ENCODE results near the gene NIM1K. TPM values are rescaled to one million over a fixed set of nuclear protein-coding genes. Genes with fewer than 3 reads are reported as not detected.
"Not testable (repeated sequence)": the region's sequence is repeated elsewhere in the genome, so short reads cannot be mapped to it uniquely, and the experiment has no call there.

NIM1K gene
- total and polyA plus RNA-seq, 5 experiments from 2014 or later, result 0.26 to 0.74 TPM; not detected in 3

GRCh38 chr5:43313035-43313853 lies 121.2 kb downstream of the NIM1K start, which contains the start of gene HMGCS1:
Gene HMGCS1 (minus strand): TSS chr5:43313412. CDS start chr5:43298965, 14,447 bp downstream.
- peaks cover 22 to 40% (median 34%) of the 10 kb centered on the region in 4 donors for H3K4me1 Mint-ChIP-seq
- POLR2A ChIA-PET, result interaction anchor here (0.6 to 3.4 kb wide), 21 partner anchors 83 to 1443 kb away, joined by 3 to 85 read pairs (median 6); partner anchors contain the start of genes C5orf34, NNT, OXCT1 and RIMOC1
- peak within 1 kb of the TSS; percentile 90 to 99 (median 97) for H3K4me3 Mint-ChIP-seq
- H3K36me3 Mint-ChIP-seq, result no peaks in the 10 kb centered on the region
- DNase-seq (peak; percentile 94 to 100 (median 99)), ATAC-seq (peak; percentile 90 to 92)
- peak within 1 kb of the TSS; percentile 90 to 99 (median 96) for H3K27ac Mint-ChIP-seq
- H3K27me3 Mint-ChIP-seq, result peaks cover 0 to 2% (median 0%) of the 10 kb centered on the region in 5 donors
- peaks cover 0 to 3% (median 0%) of the 10 kb centered on the region in 9 donors for H3K9me3 Mint-ChIP-seq

GRCh38 chr5:43313854-43314457 lies 121.9 kb downstream of the NIM1K start:
- Mint-ChIP-seq H3K27me3 (peaks cover 0 to 2% (median 0%) of the 10 kb centered on the region in 5 donors), H3K4me3 (peak overlapping the region; percentile 90 to 99 (median 97)), H3K9me3 (peaks cover 0 to 3% (median 0%) of the 10 kb centered on the region in 9 donors), H3K36me3 (no peaks in the 10 kb centered on the region), H3K27ac (peak overlapping the region; percentile 90 to 99 (median 96)), H3K4me1 (peaks cover 22 to 40% (median 33%) of the 10 kb centered on the region in 4 donors)
- ATAC-seq, result no peak
- peak in 1 of 10 donors; percentile 1 for DNase-seq
- POLR2A ChIA-PET, result interaction anchor here (0.6 to 3.4 kb wide), 16 partner anchors 83 to 1443 kb away, joined by 3 to 85 read pairs (median 7); partner anchors contain the start of genes C5orf34, NNT, OXCT1 and RIMOC1

- Mint-ChIP-seq H3K27ac (peak overlapping the region in 5 of 10 donors; percentile 7 to 98 (median 96)), H3K9me3 (peaks cover 0 to 3% (median 0%) of the 10 kb centered on the region in 9 donors), H3K4me1 (peaks cover 20 to 35% (median 28%) of the 10 kb centered on the region in 4 donors), H3K27me3 (peaks cover 0 to 2% (median 0%) of the 10 kb centered on the region in 5 donors), H3K36me3 (no peaks in the 10 kb centered on the region), H3K4me3 (no peak overlapping the region)
- POLR2A ChIA-PET, result interaction anchor here (1.3 to 3.4 kb wide), 6 partner anchors 193 to 1411 kb away, joined by 4 to 38 read pairs (median 18); partner anchors contain the start of genes RIMOC1 and ZNF131
- no peak for DNase-seq
- ATAC-seq, result no peak
Measured at GRCh38 chr5:43314724-43315123, 122.7 kb downstream of the NIM1K start.

GRCh38 chr5:43315263-43315662 lies 123.2 kb downstream of the NIM1K start:
- Mint-ChIP-seq H3K27ac (peak overlapping the region in 2 of 10 donors; percentile 63 to 97), H3K27me3 (peaks cover 0 to 2% (median 0%) of the 10 kb centered on the region in 5 donors), H3K4me3 (no peak overlapping the region), H3K36me3 (no peaks in the 10 kb centered on the region), H3K4me1 (peaks cover 19 to 30% (median 28%) of the 10 kb centered on the region in 4 donors), H3K9me3 (peaks cover 0 to 3% (median 0%) of the 10 kb centered on the region in 9 donors)
- ATAC-seq (no peak), DNase-seq (no peak)
- POLR2A ChIA-PET, result interaction anchor here (0.7 kb wide), 1 partner anchor 169 kb away, joined by 3 read pairs; the partner anchor contains the start of gene TMEM267

GRCh38 chr5:43315682-43316081 lies 123.7 kb downstream of the NIM1K start:
- POLR2A ChIA-PET, result interaction anchor here (0.7 kb wide), 1 partner anchor 168 kb away, joined by 3 read pairs; the partner anchor contains the start of gene TMEM267
- Mint-ChIP-seq H3K9me3 (peaks cover 0 to 3% (median 0%) of the 10 kb centered on the region in 9 donors), H3K27me3 (peaks cover 0 to 2% (median 0%) of the 10 kb centered on the region in 5 donors), H3K36me3 (no peaks in the 10 kb centered on the region), H3K27ac (peak overlapping the region in 2 of 10 donors; percentile 31 to 63), H3K4me3 (no peak overlapping the region), H3K4me1 (peaks cover 19 to 29% (median 27%) of the 10 kb centered on the region in 4 donors)
- no peak for ATAC-seq
- DNase-seq, result no peak

- Mint-ChIP-seq H3K4me3 (no peak overlapping the region), H3K4me1 (peaks cover 19 to 26% (median 23%) of the 10 kb centered on the region in 4 donors), H3K36me3 (no peaks in the 10 kb centered on the region), H3K9me3 (peaks cover 0 to 3% (median 0%) of the 10 kb centered on the region in 9 donors), H3K27ac (peak overlapping the region in 2 of 10 donors; percentile 50 to 55), H3K27me3 (peaks cover 0 to 2% (median 0%) of the 10 kb centered on the region in 5 donors)
- POLR2A ChIA-PET, result interaction anchor here (1.2 kb wide), 1 partner anchor 167 kb away, joined by 4 read pairs; the partner anchor contains the start of gene TMEM267
- ATAC-seq (no peak), DNase-seq (no peak)
Measured at GRCh38 chr5:43316421-43316820, 124.4 kb downstream of the NIM1K start.

- H3K36me3 Mint-ChIP-seq, result no peaks in the 10 kb centered on the region
- H3K4me1 Mint-ChIP-seq, result no peaks in the 10 kb centered on the region
- ATAC-seq, result no peak
- H3K27ac Mint-ChIP-seq, result no peak overlapping the region
- H3K27me3 Mint-ChIP-seq, result no peaks in the 10 kb centered on the region
- no peak overlapping the region for H3K4me3 Mint-ChIP-seq
- H3K9me3 Mint-ChIP-seq, result peaks cover 0 to 3% (median 0%) of the 10 kb centered on the region in 9 donors
- POLR2A ChIA-PET, result no interaction called here
- no peak for DNase-seq
Measured at GRCh38 chr5:43320846-43321245, 128.8 kb downstream of the NIM1K start.

- H3K27ac Mint-ChIP-seq, H3K4me3 Mint-ChIP-seq, DNase-seq, POLR2A ChIA-PET, H3K27me3 Mint-ChIP-seq, H3K4me1 Mint-ChIP-seq, ATAC-seq, H3K36me3 Mint-ChIP-seq, H3K9me3 Mint-ChIP-seq: not testable (repeated sequence)
Measured at GRCh38 chr5:43323488-43323887, 131.5 kb downstream of the NIM1K start.

- H3K4me1 Mint-ChIP-seq, H3K27ac Mint-ChIP-seq, H3K4me3 Mint-ChIP-seq, ATAC-seq, H3K27me3 Mint-ChIP-seq, POLR2A ChIA-PET, H3K9me3 Mint-ChIP-seq, H3K36me3 Mint-ChIP-seq, DNase-seq: not testable (repeated sequence)
Measured at GRCh38 chr5:43325624-43326023, 133.6 kb downstream of the NIM1K start.

Other genes with a start within 250 kb of the NIM1K start
- 10 to 100 TPM; 65.9 to 72.7 TPM for gene ANXA2R, start 151.9 kb upstream of the NIM1K start, total RNA-seq
- 10 to 100 TPM; 51.5 to 69.8 (median 54.8) TPM for gene ANXA2R, start 151.9 kb upstream of the NIM1K start, polyA plus RNA-seq
- gene ZNF131, start 71.3 kb upstream of the NIM1K start, total RNA-seq, result 10 to 100 TPM; 88.1 to 90.4 TPM
- gene ZNF131, start 71.3 kb upstream of the NIM1K start, polyA plus RNA-seq, result 10 to 100 TPM; 51.8 to 57.1 (median 55.5) TPM
- 10 to 100 TPM; 32.5 to 36.5 TPM for gene HMGCS1, start 121.2 kb downstream of the NIM1K start, total RNA-seq
- 10 to 100 TPM in 1 of 3 donors, 1 to 10 TPM in 2; 4.0 to 11.6 (median 4.2) TPM for gene HMGCS1, start 121.2 kb downstream of the NIM1K start, polyA plus RNA-seq
- 10 to 100 TPM; 24.8 to 25.7 TPM for gene CCL28, start 220.2 kb downstream of the NIM1K start, total RNA-seq
- 10 to 100 TPM; 10.5 to 15.6 (median 11.4) TPM for gene CCL28, start 220.2 kb downstream of the NIM1K start, polyA plus RNA-seq

Data from naive thymus-derived CD8-positive, alpha-beta T cell (primary cell).